HEK293T (cell line): ENCODE measurements around the gene EIF1AD.

Experiments
- ELF4 ChIP-seq: fragments of 450-650 bp; IDR thresholded peaks from 2 replicates; pipeline ENCODE4 v1.6.1; 2017; ENCODE audit warnings: antibody characterized with exemption
- FOXM1 ChIP-seq: fragments of 450-650 bp; IDR thresholded peaks from 2 replicates; pipeline ENCODE4 v1.6.1; 2017; ENCODE audit warnings: mild to moderate bottlenecking, borderline replicate concordance
- LEF1 ChIP-seq: fragments of 450-650 bp; IDR thresholded peaks from 2 replicates; pipeline ENCODE4 v1.6.1; 2017; ENCODE audit warnings: mild to moderate bottlenecking, borderline replicate concordance
- SP1 ChIP-seq: fragments of 450-650 bp; IDR thresholded peaks from 2 replicates; pipeline ENCODE4 v1.6.1; 2017

DNA sequence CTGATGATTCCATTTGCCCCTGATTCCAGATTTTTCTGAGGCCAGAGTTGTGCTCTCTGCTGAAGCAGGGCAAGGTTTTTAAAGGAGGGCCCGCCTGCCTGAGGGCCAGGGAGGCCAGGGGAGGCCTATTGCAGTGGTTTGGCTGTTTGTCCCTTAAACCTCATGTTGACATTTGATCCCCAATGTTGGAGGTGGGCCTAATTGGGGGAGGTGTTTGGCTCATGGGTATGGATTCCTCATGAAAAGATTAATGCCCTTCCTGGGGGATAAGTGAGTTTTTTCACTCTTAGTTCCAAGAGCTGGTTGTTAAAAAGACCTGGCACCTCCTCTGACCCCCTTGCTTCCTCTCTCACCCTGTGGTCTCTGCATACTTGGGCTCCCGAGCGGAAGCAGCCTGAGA is 37.8 kb upstream of the EIF1AD start:
- TF ChIP-seq FOXM1 (no peak), LEF1 (no peak), ELF4 (no peak), SP1 (no peak)
